Posterior vena cava (tissue), 2 donors: ENCODE data around the gene ASPSCR1. TPM values are rescaled to one million over a fixed set of nuclear protein-coding genes. Genes with fewer than 3 reads are reported as not detected.

Experiments
- DNase-seq: peaks from one replicate; pipeline ENCODE4 v3.0.0-alpha.2; 2020; ENCODE audit warnings: low spot score
- intact Hi-C, 2 donors: fragments of 100-400 bp; cut with DNase I; formaldehyde crosslinking; loops; one replicate each; pipeline versions ENCODE4 v1.14.1 to v1.14.2; 2022 to 2023
- long read RNA-seq, 2 donors: library from polyadenylated mRNA; unstranded; transcript quantifications; one replicate each; pipeline ENCODE4 v2.0.0, GENCODE V29; 2020 to 2021
- total RNA-seq, 2 donors: library from RNA; stranded (reverse); fragmentation: NEBNext Ultra II Directional; extraction: Animal tissue kit (Norgen Biotek cat#: 25700); gene quantifications; one replicate each; pipeline ENCODE4 v1.2.1, GENCODE V29; 2021
- donor health status: DM: yes; HTN: yes; CAD: no.
- donor health status: DM: yes; HTN: yes; CAD: no.

The ASPSCR1 gene, protein sequence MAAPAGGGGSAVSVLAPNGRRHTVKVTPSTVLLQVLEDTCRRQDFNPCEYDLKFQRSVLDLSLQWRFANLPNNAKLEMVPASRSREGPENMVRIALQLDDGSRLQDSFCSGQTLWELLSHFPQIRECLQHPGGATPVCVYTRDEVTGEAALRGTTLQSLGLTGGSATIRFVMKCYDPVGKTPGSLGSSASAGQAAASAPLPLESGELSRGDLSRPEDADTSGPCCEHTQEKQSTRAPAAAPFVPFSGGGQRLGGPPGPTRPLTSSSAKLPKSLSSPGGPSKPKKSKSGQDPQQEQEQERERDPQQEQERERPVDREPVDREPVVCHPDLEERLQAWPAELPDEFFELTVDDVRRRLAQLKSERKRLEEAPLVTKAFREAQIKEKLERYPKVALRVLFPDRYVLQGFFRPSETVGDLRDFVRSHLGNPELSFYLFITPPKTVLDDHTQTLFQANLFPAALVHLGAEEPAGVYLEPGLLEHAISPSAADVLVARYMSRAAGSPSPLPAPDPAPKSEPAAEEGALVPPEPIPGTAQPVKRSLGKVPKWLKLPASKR
- 10 to 100 TPM; 19.6 to 25.2 TPM for total RNA-seq
- long read RNA-seq, donor 1, transcript ASPSCR1-202 (16 exons, 1,843 nt), result major isoform, 14 of 24 reads
- long read RNA-seq, donor 1, partial matches to known transcripts, result 2 of 24 reads
- long read RNA-seq, donor 1, other reads (novel, unspliced or antisense), result 7 of 24 reads
- long read RNA-seq, donor 2, full-length matches to known transcripts, result 105 of 153 reads
- long read RNA-seq, donor 2, partial matches to known transcripts, result 13 of 153 reads
- long read RNA-seq, donor 2, other reads (novel, unspliced or antisense), result 35 of 153 reads

DNA sequence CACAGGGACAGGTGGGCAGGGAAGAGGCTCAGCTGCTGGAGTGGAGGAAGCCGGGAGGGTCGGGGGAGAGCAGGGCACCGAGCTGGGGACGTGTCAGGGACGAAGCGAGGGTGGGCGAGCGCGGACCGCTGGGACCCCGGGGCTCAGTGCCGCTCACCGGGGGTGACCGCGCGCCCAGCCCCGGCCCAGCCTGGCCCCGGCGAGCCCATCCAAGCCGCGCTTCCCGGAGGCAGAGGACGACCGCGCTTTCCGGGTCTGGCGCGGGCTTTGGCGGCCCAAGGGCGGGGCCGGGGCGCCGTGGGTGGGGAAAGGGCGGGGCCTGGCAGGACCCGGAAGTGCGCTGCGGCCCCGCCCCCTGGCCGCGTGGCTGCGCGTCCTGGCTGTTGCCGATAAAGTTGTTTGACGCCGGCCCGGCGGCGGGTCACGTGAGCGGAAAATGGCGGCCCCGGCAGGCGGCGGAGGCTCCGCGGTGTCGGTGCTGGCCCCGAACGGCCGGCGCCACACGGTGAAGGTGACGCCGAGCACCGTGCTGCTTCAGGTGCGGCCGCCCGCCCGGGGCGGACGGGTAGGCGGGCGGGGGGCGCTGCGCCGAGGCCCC, at the start of gene ASPSCR1:
TSS of gene ASPSCR1 (plus strand) at position 419 of the 598 bp plus-strand sequence. CDS start at position 437, 18 bp downstream.
- intact Hi-C loops, result no loop called here
- peak; percentile 97 for DNase-seq

DNA sequence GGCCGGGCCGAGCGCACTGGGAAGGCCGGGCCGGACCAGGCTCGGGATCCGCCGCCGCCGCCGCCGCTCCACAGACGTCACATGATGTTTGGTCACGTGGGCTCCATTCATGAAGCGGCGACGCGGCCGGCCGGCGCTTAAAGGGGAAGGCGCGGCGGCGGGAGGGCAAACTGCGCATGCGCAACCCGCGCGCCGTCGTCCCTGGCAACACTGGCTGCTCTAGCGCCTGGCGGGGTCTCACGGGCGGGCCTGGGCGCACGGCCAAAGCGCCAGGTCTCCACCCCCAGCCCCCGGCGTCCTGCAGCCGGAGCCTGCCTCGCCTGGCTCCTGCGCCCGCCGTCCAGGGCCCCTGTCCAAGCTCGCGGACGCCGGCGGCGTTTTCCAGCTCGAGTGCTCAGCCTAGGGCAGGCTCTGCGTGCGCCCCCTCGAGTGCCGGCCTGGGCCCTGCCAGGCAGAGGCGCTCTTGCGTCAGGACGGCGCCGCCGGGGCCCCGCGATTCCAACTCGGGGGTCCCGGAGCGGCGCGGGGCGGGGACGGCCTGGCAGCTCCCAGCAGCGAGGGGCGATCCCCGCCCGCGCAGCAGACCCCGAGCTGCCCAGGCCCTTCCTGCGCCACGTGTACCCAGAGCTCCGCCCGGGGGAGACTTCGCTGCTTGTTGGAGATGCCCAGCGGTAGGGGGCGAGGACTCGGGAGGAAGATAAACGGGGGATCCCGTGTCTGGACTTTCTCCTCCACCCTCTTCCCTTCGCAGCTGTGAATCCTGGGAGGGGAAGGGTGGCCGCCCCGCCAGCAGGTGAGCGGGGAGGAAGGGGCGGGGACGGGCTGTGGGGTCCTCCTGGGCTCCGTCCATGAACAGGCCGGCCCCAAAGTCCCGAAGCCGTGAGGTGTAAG, 49.5 kb upstream of the ASPSCR1 start, which contains the start of gene MAFG:
TSS of gene MAFG (minus strand) at position 83 of the 891 bp plus-strand sequence. CDS start 4,550 bp downstream, outside the sequence.
- peak; percentile 98 for DNase-seq
- intact Hi-C loops, result no loop called here

DNA sequence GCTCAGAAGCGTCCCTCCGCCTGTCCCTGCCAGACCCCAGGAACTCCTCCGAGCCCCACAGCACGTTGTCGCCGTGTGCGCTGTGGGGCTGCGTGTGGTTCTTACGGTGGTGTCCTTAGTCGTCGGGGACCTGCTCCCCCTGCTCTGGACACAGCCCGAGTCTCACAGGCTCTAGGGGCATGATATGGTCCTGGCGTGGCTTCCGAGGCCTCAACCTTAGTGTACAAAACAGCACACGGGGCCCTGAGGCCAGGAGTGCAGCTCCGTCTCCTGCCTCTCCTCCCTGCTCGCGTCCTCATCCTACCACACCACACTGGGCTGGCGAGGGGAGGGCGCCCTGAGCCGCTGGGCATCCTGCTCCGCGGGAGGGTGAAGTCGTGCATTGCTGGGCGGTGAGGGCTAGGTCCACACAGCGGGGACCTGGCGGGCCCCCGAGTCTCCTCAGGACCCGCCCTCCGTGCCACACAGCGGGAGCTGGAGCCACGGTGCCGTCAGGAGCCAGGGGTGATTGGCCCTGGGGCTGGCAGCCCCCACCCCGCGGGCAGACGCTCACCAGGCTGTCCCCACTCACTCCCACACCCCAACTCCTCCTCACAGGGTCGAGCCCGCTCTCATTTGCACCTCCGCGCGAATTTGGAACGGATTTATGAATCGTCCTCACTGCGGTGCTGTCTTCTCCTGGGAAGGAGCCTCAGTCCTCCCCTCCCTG, 48.7 kb upstream of the ASPSCR1 start:
- intact Hi-C loops, result no loop called here

DNA sequence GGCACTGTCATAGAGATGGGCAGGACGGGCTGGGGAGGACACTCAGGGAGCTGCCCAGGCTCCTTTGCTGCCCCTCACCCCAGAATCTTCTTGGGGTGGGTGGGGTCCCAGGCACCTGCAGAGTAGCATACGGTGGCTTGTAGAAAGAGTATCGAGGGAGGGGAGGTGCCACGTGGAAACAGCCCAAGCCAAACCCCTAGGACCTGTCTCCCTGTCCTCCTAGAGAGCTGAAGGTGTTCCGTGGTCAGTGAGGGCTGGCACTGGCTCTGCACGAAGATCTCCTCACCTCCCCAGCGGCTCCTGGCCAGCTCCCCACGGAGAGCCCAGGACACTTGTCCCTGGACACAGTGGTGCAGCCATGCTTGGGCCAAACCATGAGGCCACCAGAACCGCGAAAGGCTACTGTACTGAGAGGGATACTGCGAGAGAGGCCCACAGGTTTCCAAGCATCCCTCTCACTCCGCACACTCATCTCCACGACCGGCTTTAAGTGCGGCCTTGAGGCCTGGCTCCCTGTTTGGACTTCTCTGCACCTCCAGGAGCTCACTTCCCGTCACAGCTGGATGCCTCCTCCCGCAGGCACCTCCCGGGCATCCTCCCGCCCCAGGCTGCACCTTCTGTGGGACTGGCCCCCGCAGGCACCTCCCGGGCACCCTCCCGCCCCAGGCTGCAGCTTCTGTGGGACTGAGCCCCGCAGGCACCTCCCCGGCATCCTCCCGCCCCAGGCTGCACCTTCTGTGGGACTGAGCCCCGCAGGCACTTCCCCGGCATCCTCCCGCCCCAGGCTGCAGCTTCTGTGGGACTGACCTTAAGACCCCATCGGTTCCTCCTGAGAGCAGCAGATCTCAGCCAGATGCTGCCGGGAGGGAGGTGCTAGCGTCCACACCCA, 47.9 kb upstream of the ASPSCR1 start:
- intact Hi-C loops, result no loop called here
- no peak for DNase-seq

More for the DNA sequence above, 48.7 kb upstream of the ASPSCR1 start:
- DNase-seq, result no peak

DNA sequence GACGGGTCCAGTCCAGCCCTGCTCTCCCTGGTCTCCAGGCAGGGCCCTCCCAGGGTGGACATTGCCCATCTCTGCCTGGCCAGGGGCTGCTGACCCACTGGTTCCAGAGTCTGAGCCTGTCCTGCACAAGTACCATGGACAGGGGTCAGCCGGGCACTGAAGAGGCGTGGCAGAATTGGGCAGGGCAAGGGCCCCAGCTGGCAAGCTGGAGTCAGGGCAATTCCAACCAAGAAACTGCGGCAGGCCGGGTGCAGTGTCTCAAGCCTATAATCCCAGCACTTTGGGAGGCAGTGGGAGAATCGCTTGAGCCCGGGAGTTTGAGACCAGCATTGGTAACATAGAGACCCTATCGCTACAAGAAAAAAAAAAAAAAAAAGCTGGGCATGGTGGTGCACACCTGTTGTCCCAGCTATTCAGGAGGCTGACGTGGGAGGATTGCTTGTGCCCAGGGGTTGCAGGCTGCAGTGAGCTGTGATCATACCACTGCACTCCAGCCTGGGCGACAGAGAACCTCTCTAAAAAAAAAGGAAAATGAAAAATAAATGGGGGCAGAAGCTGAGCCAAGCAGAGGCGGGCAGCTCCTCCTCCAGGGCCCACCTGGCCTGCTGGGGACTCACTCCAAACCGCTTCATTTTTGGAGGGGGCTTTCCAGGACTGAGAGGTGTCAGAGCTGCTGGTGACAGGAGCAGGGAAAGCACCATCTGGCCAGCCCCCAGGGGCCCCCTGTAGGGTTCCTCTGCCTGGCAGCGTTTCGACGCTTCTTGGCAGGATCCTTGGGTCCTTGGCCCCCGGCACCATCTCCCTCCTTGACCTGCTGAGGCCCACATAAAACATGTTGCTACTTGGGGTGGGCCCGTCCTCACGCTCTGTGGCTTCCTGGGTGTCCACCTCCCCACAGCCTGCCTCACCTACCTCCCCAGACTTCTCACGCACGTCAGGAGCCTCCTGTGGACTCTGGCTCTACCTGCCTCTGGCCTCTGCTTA, 47.0 kb upstream of the ASPSCR1 start:
- DNase-seq, result no peak
- intact Hi-C loops, result no loop called here

DNA sequence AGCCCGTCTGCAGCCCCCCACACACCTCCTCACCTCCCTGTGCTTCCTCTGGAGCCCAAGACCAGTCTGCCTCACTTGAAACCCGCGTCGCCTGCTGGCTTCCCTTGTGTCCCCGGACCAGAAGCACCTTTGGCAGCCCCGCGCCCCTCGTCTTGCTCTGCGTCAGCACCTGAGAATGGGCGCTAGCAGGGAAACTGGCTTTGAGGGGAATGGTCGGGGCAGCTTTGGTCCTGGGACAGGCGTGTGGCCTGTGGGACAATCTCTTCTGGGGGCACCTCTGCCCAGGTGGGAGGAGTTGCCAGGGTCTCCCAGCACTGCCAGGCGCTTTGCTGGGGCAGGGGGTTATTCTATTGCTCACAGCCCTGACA, 46.3 kb upstream of the ASPSCR1 start:
- DNase-seq, result no peak
- intact Hi-C loops, result no loop called here

DNA sequence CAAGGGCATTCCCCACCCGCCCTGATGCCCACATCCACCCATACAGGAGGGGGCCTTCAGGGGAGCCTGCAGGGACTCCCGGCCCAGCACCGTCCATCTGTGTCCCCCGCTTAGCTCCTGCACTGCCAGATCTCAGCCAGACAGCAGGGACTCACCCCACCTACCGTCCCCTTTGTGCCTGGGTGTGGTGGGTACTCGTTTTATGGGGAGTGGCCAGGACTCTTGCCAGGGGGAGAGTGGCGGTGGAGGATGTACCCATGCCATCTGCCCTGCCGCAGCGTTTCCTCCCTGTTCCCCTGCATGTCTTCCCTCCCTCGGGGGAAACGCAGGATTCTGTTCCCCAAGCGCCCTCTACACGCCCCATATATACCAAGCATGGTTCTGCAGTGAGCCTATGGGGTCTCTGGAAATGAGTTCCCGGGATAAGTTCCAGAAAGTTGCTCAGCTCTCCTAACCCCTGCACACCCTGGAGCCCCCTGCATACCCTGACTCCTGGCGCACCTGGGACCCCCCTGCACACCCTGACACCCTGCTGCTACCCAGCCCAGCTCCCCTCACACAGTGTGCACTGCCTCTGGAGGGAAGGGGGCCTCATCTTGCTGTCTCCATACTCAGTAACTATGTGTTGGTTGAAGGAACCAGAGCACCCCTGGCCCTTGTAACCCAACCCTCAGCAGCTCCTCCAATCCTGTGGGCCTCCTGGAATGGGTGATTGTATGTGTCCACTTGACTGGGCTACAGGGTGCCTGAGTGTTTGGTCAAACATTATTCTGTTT, 45.7 kb upstream of the ASPSCR1 start:
- intact Hi-C loops, result no loop called here
- DNase-seq, result no peak

DNA sequence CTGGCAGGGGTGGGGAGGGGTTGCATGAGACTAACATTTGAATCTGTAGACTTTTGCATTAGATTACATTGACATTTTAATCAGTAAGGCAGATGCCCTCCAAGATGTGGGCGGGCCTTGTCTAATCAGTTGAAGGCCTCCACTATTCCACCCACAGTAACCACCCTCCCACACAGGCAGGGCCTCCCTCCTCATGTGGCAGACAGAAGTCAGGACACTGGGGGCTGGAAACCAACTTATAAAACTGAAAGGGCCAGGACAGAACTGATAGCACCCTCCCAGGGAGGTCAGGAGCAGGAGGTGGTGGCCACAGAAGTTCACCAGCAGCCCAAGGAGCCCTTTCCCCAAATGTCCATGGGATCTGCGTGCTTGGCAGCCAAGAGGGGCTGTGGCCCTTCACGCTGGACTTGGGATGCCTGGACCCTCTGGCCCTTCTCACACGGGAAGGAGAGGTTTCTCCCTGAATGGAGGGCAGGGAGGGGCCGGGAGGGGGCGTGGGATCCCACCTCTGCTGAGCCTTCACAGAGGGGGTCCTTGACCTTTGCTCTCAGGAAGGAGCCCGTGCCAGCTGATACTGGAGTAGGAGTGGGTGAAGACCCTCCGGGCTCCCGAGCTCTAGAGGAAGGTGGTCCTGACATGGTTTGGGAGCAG, 45.0 kb upstream of the ASPSCR1 start:
- no peak for DNase-seq
- intact Hi-C loops, result no loop called here

DNA sequence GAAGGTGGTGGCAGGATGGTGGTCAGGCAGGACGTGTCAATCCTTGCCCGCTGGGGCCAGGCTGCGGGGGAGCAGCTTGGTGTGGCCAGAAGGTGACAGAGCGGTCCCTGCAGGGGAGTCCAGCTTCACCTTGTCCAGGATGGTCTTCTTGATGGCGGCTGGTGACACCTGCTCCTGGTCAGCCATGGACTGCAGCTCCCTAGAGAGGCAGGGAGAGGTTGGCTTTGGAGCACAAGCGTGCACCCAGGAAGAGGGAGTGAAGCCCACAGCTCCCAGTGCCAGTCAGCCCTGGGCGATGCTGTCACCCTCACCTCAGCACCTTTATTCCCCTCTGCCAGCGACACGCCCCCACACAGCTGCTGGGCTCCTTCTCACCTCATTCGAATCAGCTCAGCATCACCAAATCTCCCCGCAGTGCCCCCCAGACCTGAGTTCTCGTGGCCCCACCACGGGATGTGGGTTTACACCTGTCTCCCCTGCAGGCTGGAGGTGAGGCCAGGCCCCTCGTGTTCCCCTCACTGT, 44.2 kb upstream of the ASPSCR1 start:
- no peak for DNase-seq

DNA sequence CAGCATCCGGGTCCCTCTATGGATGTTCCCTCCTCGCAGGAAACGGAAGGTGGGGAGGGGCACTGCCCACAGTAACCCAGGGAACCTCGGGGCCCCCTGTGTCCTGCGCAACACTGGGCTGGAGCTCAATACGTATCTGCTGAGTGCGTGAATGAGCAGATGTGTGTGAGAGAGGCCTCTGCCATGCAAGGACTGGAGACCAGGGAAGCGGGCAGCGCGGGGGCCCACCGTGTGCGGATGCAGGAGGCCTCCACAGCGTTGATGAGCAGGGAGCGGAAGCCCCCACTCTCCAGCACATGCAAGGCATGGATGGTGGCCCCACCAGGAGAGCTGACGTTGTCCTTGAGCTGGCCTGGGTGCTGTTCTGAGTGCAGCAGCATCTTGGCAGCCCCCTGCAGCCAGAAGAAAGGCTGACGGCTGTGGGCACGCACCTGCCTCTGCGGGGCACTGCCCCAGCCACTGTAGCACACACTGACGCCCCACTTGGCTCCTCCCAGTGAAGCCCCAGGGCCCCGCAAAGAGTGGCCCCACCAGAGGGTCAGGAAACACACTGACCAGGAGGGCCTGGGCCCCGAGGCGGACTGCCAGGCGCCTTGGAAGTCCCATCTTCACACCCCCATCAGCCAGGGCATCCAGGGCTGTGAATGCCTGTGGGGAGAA, 43.2 kb upstream of the ASPSCR1 start:
- intact Hi-C loops, result no loop called here
- no peak for DNase-seq

More for the DNA sequence above, 44.2 kb upstream of the ASPSCR1 start:
- intact Hi-C loops, result no loop called here

DNA sequence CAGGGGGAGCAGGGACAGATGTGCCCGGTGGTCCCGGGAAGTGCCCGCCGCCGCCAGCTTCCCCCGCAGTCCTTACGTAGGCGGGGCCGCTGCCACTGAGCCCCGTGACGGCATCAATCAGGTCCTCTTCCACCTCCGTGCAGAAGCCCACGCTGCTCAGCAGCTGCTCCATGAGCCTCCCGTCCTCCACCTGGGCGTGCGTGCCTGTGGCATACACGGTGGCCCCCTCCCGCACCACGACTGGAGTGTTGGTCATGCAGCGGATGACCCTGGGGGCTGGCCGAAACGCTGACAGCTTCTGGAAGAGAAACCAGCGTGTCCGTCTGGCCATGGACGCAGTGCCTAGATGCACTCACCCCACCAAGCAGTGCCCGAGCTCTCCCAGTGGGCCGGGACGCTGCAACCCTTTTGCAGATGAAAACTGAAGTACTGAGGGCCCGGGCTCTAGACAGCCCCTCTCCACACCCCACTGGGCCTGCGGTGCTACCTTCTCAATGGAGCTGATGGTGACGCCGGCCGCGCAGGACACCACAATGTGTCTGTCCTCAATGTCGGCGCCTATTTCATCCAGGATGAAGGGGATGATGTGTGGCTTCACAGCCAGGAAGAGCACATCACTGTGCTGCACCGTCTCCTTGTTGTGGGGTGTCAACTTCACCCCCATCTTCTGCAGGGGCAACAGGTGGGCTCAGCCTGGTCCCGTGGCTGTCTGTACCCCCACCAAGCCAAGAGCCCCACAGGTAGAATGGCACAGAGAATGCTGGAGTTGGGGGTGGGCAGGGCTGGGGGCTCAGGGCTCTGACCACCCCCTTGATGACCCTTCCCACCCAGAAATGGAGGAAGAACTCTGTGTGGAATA, 42.4 kb upstream of the ASPSCR1 start:
- intact Hi-C loops, result no loop called here
- no peak for DNase-seq

DNA sequence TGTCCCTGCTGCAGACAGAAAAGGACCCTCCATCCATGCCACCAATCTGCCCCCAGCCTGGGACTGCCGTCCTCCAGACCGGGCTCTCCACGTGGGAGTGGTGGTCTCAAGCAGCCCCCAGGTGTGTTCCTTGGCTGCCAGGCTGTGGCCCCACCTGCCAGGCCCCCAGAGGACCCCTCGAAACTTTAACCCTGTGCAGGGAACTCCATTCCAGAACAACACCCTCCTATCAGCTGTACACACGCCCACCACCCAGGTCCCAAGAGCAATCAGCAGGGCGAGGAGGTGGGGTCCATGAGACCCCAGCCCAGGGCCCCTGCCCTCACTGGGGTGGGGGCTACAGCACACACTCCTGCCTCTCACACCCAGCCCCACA, 41.7 kb upstream of the ASPSCR1 start:
- DNase-seq, result no peak
- intact Hi-C loops, result no loop called here

DNA sequence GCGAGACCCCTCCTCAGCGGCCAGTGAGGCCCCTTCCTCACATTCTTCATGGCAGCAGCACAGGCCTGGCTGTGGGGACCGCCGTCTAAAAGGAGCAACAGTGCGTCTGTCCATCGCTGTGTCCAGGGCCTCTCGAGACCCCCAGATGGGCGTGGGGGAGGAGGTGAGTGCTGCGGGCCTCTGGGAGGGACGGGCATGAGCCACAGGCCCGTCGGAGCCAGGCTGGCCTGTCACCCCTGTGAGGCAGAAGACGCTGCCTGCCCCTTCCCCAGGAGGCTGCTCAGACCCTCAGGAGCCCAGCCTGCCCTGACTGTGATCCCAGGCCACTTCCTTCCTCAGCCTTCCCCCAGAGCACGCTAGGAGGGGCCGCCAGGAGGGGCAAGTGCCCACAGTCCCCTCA, 38.2 kb upstream of the ASPSCR1 start:
- intact Hi-C loops, result no loop called here
- no peak for DNase-seq
